ENCODE results near the gene FOXQ1.

The FOXQ1 gene

DNA sequence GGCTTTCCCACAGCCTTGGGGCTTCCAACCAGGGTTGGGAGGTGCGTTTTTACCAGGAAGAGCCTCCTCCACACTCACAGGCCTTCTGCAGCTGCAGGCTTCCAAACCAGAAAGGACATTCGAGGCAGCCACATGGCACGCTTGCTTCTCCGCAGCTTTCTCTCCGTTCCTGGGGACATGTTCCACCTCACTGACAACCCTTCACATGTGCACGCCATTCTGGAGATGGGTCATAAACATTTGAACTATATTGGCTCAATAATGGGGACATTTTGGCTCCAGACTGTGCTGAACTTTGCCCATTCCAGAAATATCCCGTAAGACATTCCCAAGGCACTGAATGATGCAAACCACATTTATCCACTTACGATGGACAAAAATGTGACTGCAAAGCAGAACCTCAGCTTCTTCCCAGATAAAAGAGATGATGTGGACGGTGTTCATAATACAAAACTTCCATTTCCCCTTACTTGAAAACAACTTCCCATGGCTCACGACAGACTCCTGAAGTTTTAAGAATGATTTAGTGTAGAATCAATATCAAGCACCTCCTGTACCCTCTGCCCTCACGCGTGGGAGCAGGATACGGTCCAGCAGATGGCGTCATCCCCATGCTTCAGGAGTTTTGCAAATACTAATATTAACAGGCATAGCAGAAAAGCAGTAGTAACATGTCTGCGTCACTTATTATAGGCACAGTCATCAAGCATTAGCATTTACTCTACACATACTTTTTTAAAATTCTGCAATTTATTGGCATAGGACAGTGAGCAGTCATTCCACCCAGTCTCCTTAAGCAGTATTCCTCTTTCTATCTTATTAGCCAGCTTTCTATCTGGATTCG, 52.1 kb downstream of the FOXQ1 start:
- Histone ChIP-seq H3K4me3 (ENCODE audit: low read depth, low read length) (no peak overlapping the region), H3K36me3 (ENCODE audit: control insufficient read depth in 2 of 2, insufficient read depth in 1 of 2, low read length in 2 of 2) (no peaks in the 10 kb centered on the region), H3K4me1 (ENCODE audit: control insufficient read depth, insufficient read depth, low read length) (no peaks in the 10 kb centered on the region), H3K9me3 (ENCODE audit: control insufficient read depth, insufficient read depth, low read depth, low read length) (no peaks in the 10 kb centered on the region), H3K27ac (ENCODE audit: extremely low read depth, low read depth, low read length) (no peak overlapping the region)
- ChIA-PET CTCF (interaction anchor here (0.6 to 4.4 kb wide), 14 partner anchors 9 to 1175 kb away, joined by 3 to 18 read pairs (median 6); no protein-coding TSS in a partner anchor), POLR2A (no interaction called here)
- TF ChIP-seq ZNF654 (tag by site-specific recombination; IDR thresholded peaks at IDR 0.05; ENCODE audit: low read depth) (peak; percentile 76), ZNF341 (tag by site-specific recombination; IDR thresholded peaks at IDR 0.05; ENCODE audit: low read depth) (peak; percentile 63), ZBTB20 (tag by site-specific recombination; IDR thresholded peaks at IDR 0.05) (no peak)
- TF ChIP-seq, protein P1, sequence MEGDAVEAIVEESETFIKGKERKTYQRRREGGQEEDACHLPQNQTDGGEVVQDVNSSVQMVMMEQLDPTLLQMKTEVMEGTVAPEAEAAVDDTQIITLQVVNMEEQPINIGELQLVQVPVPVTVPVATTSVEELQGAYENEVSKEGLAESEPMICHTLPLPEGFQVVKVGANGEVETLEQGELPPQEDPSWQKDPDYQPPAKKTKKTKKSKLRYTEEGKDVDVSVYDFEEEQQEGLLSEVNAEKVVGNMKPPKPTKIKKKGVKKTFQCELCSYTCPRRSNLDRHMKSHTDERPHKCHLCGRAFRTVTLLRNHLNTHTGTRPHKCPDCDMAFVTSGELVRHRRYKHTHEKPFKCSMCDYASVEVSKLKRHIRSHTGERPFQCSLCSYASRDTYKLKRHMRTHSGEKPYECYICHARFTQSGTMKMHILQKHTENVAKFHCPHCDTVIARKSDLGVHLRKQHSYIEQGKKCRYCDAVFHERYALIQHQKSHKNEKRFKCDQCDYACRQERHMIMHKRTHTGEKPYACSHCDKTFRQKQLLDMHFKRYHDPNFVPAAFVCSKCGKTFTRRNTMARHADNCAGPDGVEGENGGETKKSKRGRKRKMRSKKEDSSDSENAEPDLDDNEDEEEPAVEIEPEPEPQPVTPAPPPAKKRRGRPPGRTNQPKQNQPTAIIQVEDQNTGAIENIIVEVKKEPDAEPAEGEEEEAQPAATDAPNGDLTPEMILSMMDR (tag by site-specific recombination; IDR thresholded peaks at IDR 0.05): peak; percentile 37; the same call in 1 of the 2 replicates
